A673 (cell line): ENCODE data around the gene TMEM213. TPM values are rescaled to one million over a fixed set of nuclear protein-coding genes. Genes with fewer than 3 reads are reported as not detected.

ENCODE experiments used
- BruUV-seq: library from RNA; stranded (reverse); fragments of 400-500 nt; replicated peaks from 2 replicates; lab custom pipeline; 2021; lab: Mats Ljungman, UMichigan
- CTCF ChIA-PET: fragments of 300-600 bp; sonication (Branson Sonifier 250); formaldehyde crosslinking; loops from one replicate; lab custom pipeline; 2022; ENCODE audit warnings: antibody characterized with exemption; lab: Charles Lee
- POLR2A ChIA-PET: fragments of 300-600 bp; sonication (Branson Sonifier 250); formaldehyde crosslinking; loops from one replicate; lab custom pipeline; 2022; ENCODE audit warnings: antibody characterized with exemption; ENCODE audit not compliant: low non-redundant PET; lab: Charles Lee
- DNase-seq: peaks from one replicate; pipeline ENCODE4 v3.0.0-alpha.2; 2015; ENCODE audit warnings: low spot score
- H3K27ac ChIP-seq: fragments of 200-600 bp; sonication (generic); 2 replicates; pipeline ENCODE4 v1.5.1; 2016; ENCODE audit warnings: mixed run types, low read depth, mild to moderate bottlenecking, mixed read lengths, antibody characterized with exemption, low read length; ENCODE audit not compliant: poor library complexity, severe bottlenecking
- H3K27me3 ChIP-seq: fragments of 200-600 bp; sonication (generic); replicated peaks from 2 replicates; pipeline ENCODE4 v1.6.1; 2017; ENCODE audit warnings: mixed run types, low read depth, mild to moderate bottlenecking, mixed read lengths, antibody characterized with exemption, low read length; ENCODE audit not compliant: insufficient read depth, poor library complexity
- H3K36me3 ChIP-seq: fragments of 200-600 bp; sonication (generic); 2 replicates; pipeline ENCODE4 v1.6.1; 2016; ENCODE audit warnings: mixed run types, mild to moderate bottlenecking, mixed read lengths, antibody characterized with exemption, low read length; ENCODE audit not compliant: insufficient read depth, poor library complexity, severe bottlenecking
- H3K4me1 ChIP-seq: fragments of 200-600 bp; sonication (generic); 2 replicates; pipeline ENCODE4 v1.6.1; 2017; ENCODE audit warnings: mixed run types, mild to moderate bottlenecking, mixed read lengths, antibody characterized with exemption, low read length; ENCODE audit not compliant: insufficient read depth, poor library complexity, severe bottlenecking
- H3K4me3 ChIP-seq: fragments of 200-600 bp; sonication (generic); 2 replicates; pipeline ENCODE4 v1.5.1; 2016; ENCODE audit warnings: low read depth, mixed run types, mild to moderate bottlenecking, mixed read lengths, low read length; ENCODE audit not compliant: poor library complexity, severe bottlenecking
- H3K9me3 ChIP-seq: fragments of 200-600 bp; sonication (generic); 2 replicates; pipeline ENCODE4 v1.6.1; 2016; ENCODE audit warnings: mixed run types, low read depth, mild to moderate bottlenecking, mixed read lengths, antibody characterized with exemption, low read length; ENCODE audit not compliant: poor library complexity, severe bottlenecking
- CTCF ChIP-seq: fragments of 300-800, 200-600 bp; sonication (generic); conservative IDR thresholded peaks from 2 replicates; pipeline ENCODE4 v1.5.1; 2017; ENCODE audit warnings: low read depth, mild to moderate bottlenecking, antibody characterized with exemption, low read length, moderate library complexity, mixed read lengths
- EZH2 ChIP-seq: fragments of 200-600 bp; sonication (generic); IDR thresholded peaks from 2 replicates; pipeline ENCODE4 v1.6.1; 2017; ENCODE audit warnings: borderline replicate concordance, low read depth, mild to moderate bottlenecking, mixed read lengths, antibody characterized with exemption, low read length; ENCODE audit not compliant: poor library complexity, severe bottlenecking
- intact Hi-C: fragments of 100-400 bp; cut with micrococcal nuclease; formaldehyde crosslinking; loops from one replicate; pipeline ENCODE4 v1.10.0; 2022; ENCODE audit not compliant: unreplicated experiment
- total RNA-seq: library from RNA; stranded (reverse); gene quantifications from 2 replicates; pipeline ENCODE4 v1.2.3, GENCODE V29; 2021

TMEM213 gene
- total RNA-seq, 1 experiment from 2014 or later = not detected

- DNase-seq = no peak
- intact Hi-C loops = no loop called here
- peaks cover 50% of the 10 kb centered on the region for H3K27me3 ChIP-seq
- BruUV-seq = no TSS peak
- H3K4me3 ChIP-seq = no peak overlapping the region
- CTCF ChIA-PET = no interaction called here
- POLR2A ChIA-PET = no interaction called here
- TF ChIP-seq CTCF (no peak), EZH2 (no peak)
- no peaks in the 10 kb centered on the region for H3K36me3 ChIP-seq
- no peak overlapping the region for H3K27ac ChIP-seq
- no peaks in the 10 kb centered on the region for H3K4me1 ChIP-seq
- no peaks in the 10 kb centered on the region for H3K9me3 ChIP-seq
Observed at GRCh38 chr7:138798836-138799235, 1.0 kb downstream of the TMEM213 start.

- no peak for TF ChIP-seq EZH2
- no peak for TF ChIP-seq CTCF
- Histone ChIP-seq H3K4me3 (no peak overlapping the region), H3K27me3 (peaks cover 50% of the 10 kb centered on the region), H3K9me3 (no peaks in the 10 kb centered on the region), H3K27ac (no peak overlapping the region), H3K4me1 (no peaks in the 10 kb centered on the region), H3K36me3 (no peaks in the 10 kb centered on the region)
- POLR2A ChIA-PET = no interaction called here
- BruUV-seq = no TSS peak
- CTCF ChIA-PET = no interaction called here
- intact Hi-C loops = no loop called here
- DNase-seq = no peak
Observed at GRCh38 chr7:138799336-138800000, 1.7 kb downstream of the TMEM213 start.

GRCh38 chr7:138801256-138801655, 3.5 kb downstream of the TMEM213 start:
- ChIA-PET CTCF (no interaction called here), POLR2A (no interaction called here)
- no peaks in the 10 kb centered on the region for H3K36me3 ChIP-seq
- H3K9me3 ChIP-seq = no peaks in the 10 kb centered on the region
- no peak overlapping the region for H3K4me3 ChIP-seq
- TF ChIP-seq CTCF = no peak
- TF ChIP-seq EZH2 = no peak
- no peak for DNase-seq
- intact Hi-C loops = no loop called here
- no TSS peak for BruUV-seq
- no peaks in the 10 kb centered on the region for H3K4me1 ChIP-seq
- peaks cover 61% of the 10 kb centered on the region for H3K27me3 ChIP-seq
- H3K27ac ChIP-seq = no peak overlapping the region
